Activated CD4-positive, CD25-positive, alpha-beta regulatory T cell (primary cell): ENCODE data around the gene MTHFD2.
"Not testable (repeated sequence)": the region's sequence is repeated elsewhere in the genome, so short reads cannot be mapped to it uniquely, and the experiment has no call there.

Source experiments
- DNase-seq, 4 experiments: peaks; one replicate each; lab custom pipeline; 2025; lab: John Stamatoyannopoulos, UW

MTHFD2 gene

DNA sequence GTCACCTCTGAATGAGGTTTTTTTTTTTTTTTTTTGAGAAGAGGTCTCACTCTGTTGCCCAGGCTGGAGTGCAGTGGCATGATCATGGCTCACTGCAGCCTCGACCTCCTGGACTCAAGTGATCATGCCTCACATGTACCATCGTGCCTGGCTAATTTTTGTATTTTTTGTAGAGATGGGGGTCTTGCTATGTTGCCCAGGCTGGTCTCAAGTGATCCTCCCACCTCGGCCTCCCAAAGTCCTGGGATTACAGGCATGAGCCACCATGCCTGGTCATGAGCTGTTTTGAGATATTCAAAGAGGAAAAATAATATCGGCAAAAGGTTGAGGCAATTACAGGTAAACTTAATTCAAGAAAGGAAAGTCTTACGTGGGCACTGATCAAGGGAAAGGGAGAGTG is 31.4 kb downstream of the MTHFD2 start:
- not testable (repeated sequence) for DNase-seq

GRCh38 chr2:74232426-74232825 is 34.0 kb downstream of the MTHFD2 start:
- no peak for DNase-seq

DNA sequence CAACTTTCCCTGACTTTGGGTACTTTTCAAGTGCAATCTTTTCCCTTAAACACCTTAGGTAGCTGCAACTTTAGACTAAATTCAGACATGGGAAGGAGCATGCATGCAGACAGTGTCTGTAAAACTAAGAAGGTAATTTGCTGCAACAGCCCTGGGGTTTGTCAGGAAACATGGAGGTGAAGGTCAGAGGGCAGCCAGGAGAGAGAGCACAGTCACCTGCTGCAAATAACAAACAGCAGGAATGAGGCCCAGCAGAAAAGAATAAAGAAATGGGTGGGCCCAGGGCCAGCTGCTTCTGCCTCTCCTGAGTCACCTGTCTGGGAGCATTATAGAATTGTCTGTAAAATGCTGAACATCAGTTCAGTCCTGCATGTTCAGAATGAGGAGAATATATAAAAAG is 35.2 kb downstream of the MTHFD2 start:
- DNase-seq = no peak

- DNase-seq = no peak
Measured at GRCh38 chr2:74235041-74235440, 36.6 kb downstream of the MTHFD2 start.

- DNase-seq = no peak
Measured at GRCh38 chr2:74238879-74239278, 40.5 kb downstream of the MTHFD2 start.

- no peak for DNase-seq
Measured at GRCh38 chr2:74239346-74239745, 40.9 kb downstream of the MTHFD2 start.

DNA sequence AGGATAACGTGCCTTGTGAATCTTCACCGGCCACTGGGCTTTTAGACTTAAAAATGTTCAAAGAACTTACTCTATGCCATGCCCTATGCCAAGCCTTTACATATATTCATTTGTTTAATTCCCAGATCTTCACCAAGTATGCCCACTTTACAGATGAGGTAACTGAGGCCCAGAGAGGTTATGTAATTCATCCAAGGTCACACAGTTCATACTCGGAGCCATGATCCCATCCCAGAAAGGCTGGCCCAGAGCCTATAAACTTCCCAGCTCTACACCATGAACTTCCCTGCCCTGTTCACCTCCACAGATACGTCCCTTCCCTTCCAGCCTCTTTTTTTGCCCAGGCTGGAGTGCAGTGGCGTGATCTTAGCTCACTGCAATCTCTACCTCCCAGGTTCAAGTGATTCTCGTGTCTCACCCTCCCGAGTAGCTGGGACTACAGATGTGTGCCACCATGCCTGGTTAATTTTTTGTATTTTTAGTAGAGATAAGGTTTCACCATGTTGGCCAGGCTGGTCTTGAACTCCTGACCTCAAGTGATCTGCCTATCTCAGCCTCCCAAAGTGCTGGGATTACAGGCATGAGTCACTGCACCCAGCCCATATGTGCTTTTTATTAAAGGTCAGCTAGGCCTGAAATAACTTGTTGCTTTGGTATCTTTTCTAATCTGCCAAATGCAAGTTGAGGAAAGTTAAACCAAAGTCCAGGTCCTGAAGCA is 44.1 kb downstream of the MTHFD2 start:
- no peak for DNase-seq

DNA sequence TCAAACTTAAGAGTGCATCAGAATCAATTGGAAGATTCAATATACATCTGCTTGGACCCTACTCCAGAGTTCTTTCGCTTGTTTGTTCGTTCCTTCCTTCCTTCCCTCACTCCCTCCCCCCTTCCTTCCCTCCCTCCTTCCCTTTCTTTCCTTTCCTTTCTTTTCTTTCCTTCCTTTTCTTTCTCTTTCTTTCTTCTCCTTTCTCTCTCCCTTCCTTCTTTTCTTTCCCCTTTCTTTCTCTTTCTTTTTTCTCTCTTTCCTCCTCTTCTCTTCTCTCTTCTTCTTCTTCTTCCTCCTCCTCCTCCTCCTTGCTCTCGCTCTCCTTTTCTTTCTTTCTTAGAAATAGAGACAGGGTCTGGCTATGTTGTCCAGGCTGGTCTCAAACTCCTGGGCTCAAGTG is 45.9 kb downstream of the MTHFD2 start:
- no peak for DNase-seq

DNA sequence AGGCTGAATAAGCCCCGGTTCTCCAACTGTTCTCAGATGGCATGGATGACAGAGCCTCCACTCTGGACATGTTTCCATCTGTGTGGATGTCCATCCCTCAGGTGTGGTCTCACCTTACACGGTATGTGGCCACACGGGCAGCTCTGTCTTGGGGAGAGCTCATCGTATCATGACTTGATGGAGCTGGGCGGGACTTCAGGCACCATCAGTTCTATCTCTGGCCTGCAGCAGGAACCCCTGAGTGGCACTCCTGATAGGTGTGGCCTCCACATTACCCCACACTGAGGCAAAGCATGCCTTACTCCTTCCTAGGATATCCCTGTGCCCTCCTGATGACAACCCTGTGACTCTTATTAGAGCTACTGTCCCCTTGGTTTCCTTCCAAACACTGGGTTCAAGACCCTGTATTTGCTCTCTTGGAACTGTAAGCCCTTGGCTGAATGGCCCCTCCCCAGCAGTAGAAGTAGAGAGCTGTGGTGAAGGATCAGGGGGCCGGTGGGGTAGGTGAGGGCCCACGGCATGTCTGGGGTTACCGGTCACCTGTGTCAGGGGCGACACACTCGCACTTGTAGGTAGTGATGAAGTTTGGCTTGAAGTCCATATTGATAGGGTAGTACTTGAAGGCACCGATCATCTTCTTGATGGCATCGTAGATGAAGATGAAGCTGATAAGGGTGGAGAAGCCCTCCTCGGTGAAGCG is 48.2 kb downstream of the MTHFD2 start:
- DNase-seq = no peak

GRCh38 chr2:74249406-74250122 is 51.1 kb downstream of the MTHFD2 start:
- no peak for DNase-seq

DNA sequence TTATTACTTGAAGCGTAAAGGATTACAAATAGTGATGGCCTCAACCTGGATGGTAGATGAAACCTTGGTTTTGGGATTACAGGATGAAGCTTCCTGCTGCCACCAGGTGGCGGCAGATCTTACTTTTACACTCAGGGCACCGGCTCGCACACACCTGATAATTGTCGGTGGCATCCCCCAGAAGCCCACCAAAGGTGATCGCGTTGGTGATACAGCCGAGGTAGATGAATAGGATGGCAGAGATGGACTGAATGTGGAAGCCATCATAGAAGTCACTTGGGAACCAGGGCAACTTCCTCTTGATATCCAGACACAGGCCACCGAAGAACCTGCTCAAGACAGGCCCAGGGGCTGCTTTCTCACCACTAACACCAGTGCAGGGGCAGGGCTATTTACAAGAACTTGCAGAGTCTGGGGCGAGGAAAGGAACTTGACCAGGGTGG is 51.8 kb downstream of the MTHFD2 start:
- DNase-seq = peak in 3 of 4 experiments; percentile 15 to 40 (median 39)

GRCh38 chr2:74252036-74252435 is 53.6 kb downstream of the MTHFD2 start:
- no peak for DNase-seq

GRCh38 chr2:74252862-74253261 is 54.4 kb downstream of the MTHFD2 start:
- no peak for DNase-seq

DNA sequence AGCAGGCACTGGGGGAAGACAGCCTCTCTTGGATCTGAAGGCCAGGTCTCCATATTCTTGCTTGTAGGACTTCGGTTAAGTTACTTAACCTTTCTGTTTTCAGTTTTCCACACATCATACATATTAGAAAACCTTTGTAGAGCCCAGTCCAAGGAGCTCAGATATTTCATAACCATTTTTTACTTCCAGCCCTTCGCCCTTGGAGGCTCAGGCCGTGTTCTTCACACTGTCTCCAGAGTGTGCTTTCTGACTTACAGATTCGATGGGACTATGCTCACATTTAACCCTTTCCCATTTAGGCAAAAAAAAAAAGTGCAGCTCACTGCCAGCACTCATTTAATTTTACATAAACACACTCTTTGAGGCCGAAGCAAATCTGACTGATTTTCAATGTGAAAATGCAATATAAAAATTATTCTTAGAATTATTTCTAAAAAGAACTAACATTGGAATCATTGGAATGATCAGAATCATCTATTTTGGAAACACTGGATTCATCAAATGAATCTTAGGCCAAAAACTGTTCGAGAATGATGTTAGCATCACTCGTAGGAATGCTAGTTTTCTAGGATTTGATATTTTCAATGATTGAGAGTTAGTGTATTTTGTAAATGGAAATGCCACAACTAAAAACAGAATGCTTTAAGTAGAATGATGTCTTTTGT is 55.0 kb downstream of the MTHFD2 start:
- DNase-seq = no peak

- DNase-seq = no peak
Measured at GRCh38 chr2:74253971-74254310, 55.5 kb downstream of the MTHFD2 start.

- no peak for DNase-seq
Measured at GRCh38 chr2:74255660-74256213, 57.3 kb downstream of the MTHFD2 start.

- no peak for DNase-seq
Measured at GRCh38 chr2:74259191-74259590, 60.8 kb downstream of the MTHFD2 start.

- no peak for DNase-seq
Measured at GRCh38 chr2:74259733-74260132, 61.3 kb downstream of the MTHFD2 start.

- no peak for DNase-seq
Measured at GRCh38 chr2:74260495-74260894, 62.1 kb downstream of the MTHFD2 start.

DNA sequence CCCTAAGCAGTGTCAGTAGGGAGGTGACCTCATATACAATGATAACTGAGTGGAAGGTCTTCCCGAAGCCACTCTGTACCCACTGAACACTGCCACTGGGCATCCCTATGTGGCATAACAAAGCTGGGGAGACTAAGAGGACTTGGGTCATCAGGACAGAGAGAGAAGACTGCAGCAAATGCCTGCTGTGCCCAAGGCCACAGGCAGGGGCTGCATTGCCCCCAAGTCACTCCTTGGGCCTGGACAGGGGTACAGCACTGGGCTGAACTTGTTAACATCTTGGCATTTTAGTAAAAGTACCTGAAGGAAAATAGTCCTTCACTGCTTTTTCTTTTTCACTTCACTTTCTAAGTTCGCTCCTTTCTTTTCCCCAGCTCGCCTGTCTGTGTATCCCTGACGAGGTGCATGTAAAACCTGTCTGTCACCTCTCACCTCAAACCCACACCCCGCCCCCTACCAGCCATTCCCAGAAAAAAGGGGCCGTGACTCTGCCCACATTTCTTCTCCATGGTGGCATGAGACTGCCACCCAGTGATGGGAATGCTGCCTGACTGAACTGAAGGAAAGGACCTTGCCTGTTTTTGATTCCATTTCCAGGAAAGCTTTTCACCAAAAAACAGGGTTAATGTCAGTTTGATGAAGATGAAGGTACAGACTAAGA is 62.9 kb downstream of the MTHFD2 start:
- DNase-seq = no peak

GRCh38 chr2:74262681-74263080 is 64.3 kb downstream of the MTHFD2 start:
- DNase-seq = no peak

DNA sequence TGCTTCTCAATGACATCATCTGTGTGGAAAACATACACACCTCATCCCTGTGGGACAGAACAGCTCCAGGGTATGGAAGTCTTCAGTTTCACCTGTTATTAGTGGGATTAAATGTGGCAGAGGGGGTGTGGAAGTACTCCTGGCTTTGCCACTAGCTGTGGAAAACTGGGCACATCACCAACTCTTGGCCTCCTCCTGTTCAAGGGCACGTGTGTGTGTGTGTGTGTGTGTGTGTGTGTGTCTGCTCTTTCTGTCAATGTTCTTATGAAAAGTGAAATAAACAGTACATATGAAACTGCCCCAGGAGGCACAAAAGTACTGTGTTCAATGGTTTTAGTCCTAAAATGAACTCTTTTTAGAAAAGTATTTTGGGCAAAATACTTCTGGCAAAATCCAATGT is 65.9 kb downstream of the MTHFD2 start:
- DNase-seq = no peak
